GM19193 (cell line): ENCODE data around the gene TNPO3.

Experiments used
- POLR2A ChIP-seq: IDR thresholded peaks from 4 replicates; pipeline ENCODE4 v1.6.1; 2011; ENCODE audit not compliant: insufficient read depth, insufficient read length; ENCODE audit errors: extremely low read depth

The TNPO3 gene

GRCh38 chr7:129078455-129078854 is 23.5 kb upstream of the TNPO3 start:
- TF ChIP-seq POLR2A, result no peak

GRCh38 chr7:129076886-129077285 is 22.0 kb upstream of the TNPO3 start:
- no peak for TF ChIP-seq POLR2A

- no peak for TF ChIP-seq POLR2A
Observed at GRCh38 chr7:129074994-129075393, 20.1 kb upstream of the TNPO3 start.

- TF ChIP-seq POLR2A, result no peak
Observed at GRCh38 chr7:129074361-129074871, 19.5 kb upstream of the TNPO3 start.

- no peak for TF ChIP-seq POLR2A
Observed at GRCh38 chr7:129073738-129074137, 18.8 kb upstream of the TNPO3 start.

- TF ChIP-seq POLR2A, result no peak
Observed at GRCh38 chr7:129073204-129073603, 18.3 kb upstream of the TNPO3 start.

GRCh38 chr7:129072479-129073011 is 17.6 kb upstream of the TNPO3 start:
- TF ChIP-seq POLR2A, result no peak

- no peak for TF ChIP-seq POLR2A
Observed at GRCh38 chr7:129069021-129069420, 14.1 kb upstream of the TNPO3 start.

GRCh38 chr7:129067943-129068548 is 13.1 kb upstream of the TNPO3 start:
- no peak for TF ChIP-seq POLR2A

GRCh38 chr7:129066290-129067131 is 11.6 kb upstream of the TNPO3 start:
- no peak for TF ChIP-seq POLR2A

GRCh38 chr7:129055861-129056464 is 1.1 kb upstream of the TNPO3 start:
- TF ChIP-seq POLR2A, result no peak

GRCh38 chr7:129055294-129055816 is 444 bp upstream of the TNPO3 start:
- TF ChIP-seq POLR2A, result no peak

- no peak for TF ChIP-seq POLR2A
Observed at GRCh38 chr7:129053938-129054437, 923 bp downstream of the TNPO3 start.

- no peak for TF ChIP-seq POLR2A
Observed at GRCh38 chr7:129052441-129052840, 2.5 kb downstream of the TNPO3 start.

- no peak for TF ChIP-seq POLR2A
Observed at GRCh38 chr7:129047761-129048160, 7.2 kb downstream of the TNPO3 start.
